D721Med (cell line): ENCODE measurements around the gene KCNH6.

ENCODE experiments used
- DNase-seq: peaks from one replicate; pipeline ENCODE4 v3.0.0; 2011; ENCODE audit warnings: low spot score; ENCODE audit not compliant: insufficient read length
- FAIRE-seq: peaks from 2 replicates; lab custom pipeline; 2011; peaks lifted over from hg19 to GRCh38; lab: Jason Lieb, UNC
- CTCF ChIP-seq: IDR thresholded peaks from 2 replicates; pipeline ENCODE4 v1.5.1; 2012; ENCODE audit warnings: mild to moderate bottlenecking, control low read depth; ENCODE audit not compliant: insufficient read depth; ENCODE audit errors: missing control alignments

KCNH6 gene

GRCh38 chr17:63500543-63501390, 22.4 kb upstream of the KCNH6 start:
- FAIRE-seq: no peak
- no peak for TF ChIP-seq CTCF
- no peak for DNase-seq

GRCh38 chr17:63503341-63503705, 19.8 kb upstream of the KCNH6 start:
- no peak for DNase-seq
- TF ChIP-seq CTCF: no peak
- no peak for FAIRE-seq

GRCh38 chr17:63504261-63504660, 18.9 kb upstream of the KCNH6 start:
- FAIRE-seq: no peak

GRCh38 chr17:63505341-63505740, 17.8 kb upstream of the KCNH6 start:
- FAIRE-seq (no peak), DNase-seq (no peak)
- no peak for TF ChIP-seq CTCF

More at GRCh38 chr17:63504261-63504660, 18.9 kb upstream of the KCNH6 start:
- no peak for DNase-seq
- TF ChIP-seq CTCF: no peak

- FAIRE-seq: no peak
- TF ChIP-seq CTCF: no peak
These were observed 16.5 kb upstream of the KCNH6 start for GRCh38 chr17:63506627-63507026.

GRCh38 chr17:63511331-63511730, 11.8 kb upstream of the KCNH6 start:
- FAIRE-seq (no peak), DNase-seq (no peak)
- TF ChIP-seq CTCF: no peak

More at GRCh38 chr17:63506627-63507026, 16.5 kb upstream of the KCNH6 start:
- no peak for DNase-seq

- FAIRE-seq: no peak
These were observed 10.8 kb upstream of the KCNH6 start for GRCh38 chr17:63512388-63512787.

More at GRCh38 chr17:63512388-63512787, 10.8 kb upstream of the KCNH6 start:
- no peak for TF ChIP-seq CTCF
- no peak for DNase-seq
